ENCODE data around the gene ZC3H7B. TPM values are rescaled to one million over a fixed set of nuclear protein-coding genes. Genes with fewer than 3 reads are reported as not detected.

ZC3H7B gene
- total and polyA plus RNA-seq, 12 donors = 31.2 to 133 (median 77.6) TPM

GRCh38 chr22:41351011-41351410 lies 49.7 kb downstream of the ZC3H7B start:
- intact Hi-C loops (cut with DNase I) = no loop called here
- no peaks in the 10 kb centered on the region for H3K27me3 ChIP-seq
- no peaks in the 10 kb centered on the region for H3K9me3 ChIP-seq (replicated peaks in 1 of 3)
- H3K27ac ChIP-seq = peak overlapping the region in 3 of 5 donors; percentile 32 to 62 (median 34)
- H3K4me3 ChIP-seq = no peak overlapping the region
- peak in 6 of 7 donors; percentile 62 to 75 (median 70) for DNase-seq
- no peak for TF ChIP-seq CTCF (IDR thresholded peaks at IDR 0.05)
- TF ChIP-seq POLR2A (IDR thresholded peaks at IDR 0.05) = no peak
- WGBS, 4 donors = 67 to 78% (median 74%) methylated on average over 4 to 5 of the region's 5 CpGs
- H3K36me3 ChIP-seq (replicated peaks in 1 of 2) = peaks cover 0 to 91% of the 10 kb centered on the region in 2 donors
- H3K4me1 ChIP-seq (replicated peaks in 1 of 2) = peaks cover 0 to 9% of the 10 kb centered on the region in 2 donors

GRCh38 chr22:41352058-41352457 lies 50.7 kb downstream of the ZC3H7B start:
- Histone ChIP-seq H3K27ac (no peak overlapping the region), H3K4me3 (no peak overlapping the region), H3K9me3 (replicated peaks in 1 of 3) (no peaks in the 10 kb centered on the region), H3K27me3 (no peaks in the 10 kb centered on the region), H3K4me1 (replicated peaks in 1 of 2) (peaks cover 0 to 9% of the 10 kb centered on the region in 2 donors), H3K36me3 (replicated peaks in 1 of 2) (peaks cover 0 to 91% of the 10 kb centered on the region in 2 donors)
- intact Hi-C loops (cut with DNase I) = no loop called here
- 73 to 80% (median 76%) methylated on average over 6 of the region's 6 CpGs for WGBS, 4 donors
- TF ChIP-seq POLR2A (IDR thresholded peaks at IDR 0.05) (no peak), CTCF (IDR thresholded peaks at IDR 0.05) (no peak)
- DNase-seq = no peak

DNA sequence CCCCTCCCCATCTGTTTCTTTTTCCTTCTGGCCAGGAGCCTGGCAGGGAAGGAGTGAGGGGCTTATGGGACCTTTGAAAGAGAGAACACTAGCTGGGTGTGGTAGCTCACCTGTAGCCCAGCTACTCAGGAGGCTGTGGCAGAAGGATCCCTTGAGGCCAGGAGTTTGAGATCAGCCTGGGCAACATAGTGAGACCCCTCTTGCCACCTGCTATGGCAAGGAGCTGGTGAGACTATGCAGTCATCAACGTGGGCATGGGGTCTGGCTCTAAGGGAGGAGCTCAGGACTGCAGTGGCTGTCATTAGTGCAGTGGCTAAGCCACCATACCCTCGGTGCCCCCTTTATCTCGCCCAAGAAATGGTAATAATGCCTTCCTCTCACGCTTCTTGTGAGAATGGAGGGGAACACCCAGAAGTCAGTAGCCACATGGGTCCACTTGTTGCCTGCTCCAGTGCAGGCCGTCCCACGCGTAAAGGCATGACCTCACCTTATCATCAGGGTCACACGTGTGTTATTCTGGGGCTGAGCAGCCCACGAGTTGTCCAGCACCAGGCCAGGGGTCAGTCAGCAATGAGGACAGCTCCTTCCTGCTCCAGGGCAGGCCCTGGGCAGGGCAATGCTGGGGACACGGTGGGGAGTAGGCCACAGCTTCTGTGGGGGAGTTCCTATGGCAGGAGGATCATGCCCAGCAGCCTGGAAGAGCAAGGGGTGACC lies 52.7 kb downstream of the ZC3H7B start:
- peaks cover 0 to 9% of the 10 kb centered on the region in 2 donors for H3K4me1 ChIP-seq (replicated peaks in 1 of 2)
- H3K27ac ChIP-seq = no peak overlapping the region
- TF ChIP-seq POLR2A (IDR thresholded peaks at IDR 0.05) = no peak
- TF ChIP-seq CTCF (IDR thresholded peaks at IDR 0.05) = no peak
- H3K27me3 ChIP-seq = no peaks in the 10 kb centered on the region
- H3K36me3 ChIP-seq (replicated peaks in 1 of 2) = peaks cover 0 to 86% of the 10 kb centered on the region in 2 donors
- no peak for DNase-seq
- intact Hi-C loops (cut with DNase I) = no loop called here
- H3K9me3 ChIP-seq (replicated peaks in 1 of 3) = no peaks in the 10 kb centered on the region
- H3K4me3 ChIP-seq = no peak overlapping the region
- WGBS, 4 donors = 74 to 86% (median 75%) methylated on average over 8 to 10 of the region's 10 CpGs

- H3K4me3 ChIP-seq = no peak overlapping the region
- peaks cover 0 to 9% of the 10 kb centered on the region in 2 donors for H3K4me1 ChIP-seq (replicated peaks in 1 of 2)
- intact Hi-C loops (cut with DNase I) = no loop called here
- TF ChIP-seq CTCF (IDR thresholded peaks at IDR 0.05) (no peak), POLR2A (IDR thresholded peaks at IDR 0.05) (no peak)
- H3K36me3 ChIP-seq (replicated peaks in 1 of 2) = peaks cover 0 to 79% of the 10 kb centered on the region in 2 donors
- 86 to 92% (median 88%) methylated on average over 10 of the region's 10 CpGs for WGBS, 4 donors
- H3K27me3 ChIP-seq = no peaks in the 10 kb centered on the region
- H3K27ac ChIP-seq = no peak overlapping the region
- DNase-seq = no peak
- H3K9me3 ChIP-seq (replicated peaks in 1 of 3) = no peaks in the 10 kb centered on the region
Observed at GRCh38 chr22:41354979-41355378, 53.7 kb downstream of the ZC3H7B start.
